Gastrocnemius medialis (tissue), 4 donors: ENCODE measurements around the gene RELL1.

Experiments used
- POLR2A ChIP-seq, 2 donors: fragments of 450-650 bp; IDR thresholded peaks; one replicate each; pipeline ENCODE4 v1.6.1; 2017; ENCODE audit warnings: antibody characterized with exemption in 2 of 2, mild to moderate bottlenecking in 2 of 2, moderate library complexity in 2 of 2
- TF ChIP-seq, protein P1 (sequence below), 5 experiments: fragments of 450-650 bp in 3 of 5; fragments of 200-600 bp in 2 of 5; sonication (generic) in 2 of 5; IDR thresholded peaks in 4 of 5; conservative IDR thresholded peaks in 1 of 5; 1 replicate in 4 of 5; 2 replicates in 1 of 5; pipeline ENCODE4 v1.5.1; 2016 to 2019; ENCODE audit warnings: antibody characterized with exemption in 5 of 5, mild to moderate bottlenecking in 3 of 5, moderate library complexity in 3 of 5

- TF ChIP-seq, protein P1, sequence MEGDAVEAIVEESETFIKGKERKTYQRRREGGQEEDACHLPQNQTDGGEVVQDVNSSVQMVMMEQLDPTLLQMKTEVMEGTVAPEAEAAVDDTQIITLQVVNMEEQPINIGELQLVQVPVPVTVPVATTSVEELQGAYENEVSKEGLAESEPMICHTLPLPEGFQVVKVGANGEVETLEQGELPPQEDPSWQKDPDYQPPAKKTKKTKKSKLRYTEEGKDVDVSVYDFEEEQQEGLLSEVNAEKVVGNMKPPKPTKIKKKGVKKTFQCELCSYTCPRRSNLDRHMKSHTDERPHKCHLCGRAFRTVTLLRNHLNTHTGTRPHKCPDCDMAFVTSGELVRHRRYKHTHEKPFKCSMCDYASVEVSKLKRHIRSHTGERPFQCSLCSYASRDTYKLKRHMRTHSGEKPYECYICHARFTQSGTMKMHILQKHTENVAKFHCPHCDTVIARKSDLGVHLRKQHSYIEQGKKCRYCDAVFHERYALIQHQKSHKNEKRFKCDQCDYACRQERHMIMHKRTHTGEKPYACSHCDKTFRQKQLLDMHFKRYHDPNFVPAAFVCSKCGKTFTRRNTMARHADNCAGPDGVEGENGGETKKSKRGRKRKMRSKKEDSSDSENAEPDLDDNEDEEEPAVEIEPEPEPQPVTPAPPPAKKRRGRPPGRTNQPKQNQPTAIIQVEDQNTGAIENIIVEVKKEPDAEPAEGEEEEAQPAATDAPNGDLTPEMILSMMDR (IDR thresholded peaks at IDR 0.05 in 4 of 5, conservative IDR thresholded peaks at IDR 0.05 in 1 of 5) = no peak
- no peak for TF ChIP-seq POLR2A (IDR thresholded peaks at IDR 0.05)
Observed at GRCh38 chr4:37656649-37657048, 29.5 kb downstream of the RELL1 start.
